ENCODE measurements around the gene CAMK2B.

CAMK2B gene

DNA sequence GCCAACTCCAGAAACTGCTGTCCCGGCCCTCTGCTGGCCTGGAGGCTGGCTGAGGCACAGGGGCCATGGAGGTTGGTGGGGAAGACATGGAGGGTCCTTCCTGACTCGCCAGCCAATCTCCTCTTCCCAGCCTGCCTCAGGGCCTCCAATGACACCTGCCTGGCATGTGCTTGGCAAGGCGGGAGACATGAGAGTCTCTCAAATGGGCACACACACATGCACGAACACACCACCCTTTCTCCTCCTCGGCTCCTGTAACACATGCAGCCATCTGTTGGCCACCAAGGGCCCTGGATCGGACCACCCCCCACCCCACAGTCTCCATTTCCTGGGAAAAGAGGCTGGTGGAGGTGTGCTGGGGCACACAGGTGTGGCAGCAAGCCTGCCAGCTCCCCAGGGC, 68.2 kb downstream of the CAMK2B start:
- DNase-seq (ENCODE audit: low read depth in 2 of 2): no peak

DNA sequence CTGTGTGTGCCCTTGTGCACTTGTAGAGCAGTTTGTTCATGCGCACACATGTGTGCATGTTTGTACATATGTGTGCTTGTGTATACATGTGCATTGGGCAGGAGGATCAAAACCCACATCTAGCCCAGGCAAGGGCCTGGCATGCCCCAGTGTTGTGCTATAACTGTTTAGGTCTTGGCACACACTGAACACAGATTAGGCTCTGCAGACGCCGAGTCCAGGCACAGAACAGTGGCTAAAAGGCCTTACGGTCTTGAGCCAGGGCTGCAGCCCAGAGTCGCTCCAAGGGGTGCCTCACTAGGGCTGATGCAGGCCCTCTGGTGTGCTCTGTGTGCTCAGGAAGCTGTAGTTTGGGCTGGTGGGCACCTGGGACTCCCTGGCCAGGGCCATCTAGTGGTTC, 68.9 kb downstream of the CAMK2B start:
- DNase-seq (ENCODE audit: low read depth in 2 of 2): no peak

DNA sequence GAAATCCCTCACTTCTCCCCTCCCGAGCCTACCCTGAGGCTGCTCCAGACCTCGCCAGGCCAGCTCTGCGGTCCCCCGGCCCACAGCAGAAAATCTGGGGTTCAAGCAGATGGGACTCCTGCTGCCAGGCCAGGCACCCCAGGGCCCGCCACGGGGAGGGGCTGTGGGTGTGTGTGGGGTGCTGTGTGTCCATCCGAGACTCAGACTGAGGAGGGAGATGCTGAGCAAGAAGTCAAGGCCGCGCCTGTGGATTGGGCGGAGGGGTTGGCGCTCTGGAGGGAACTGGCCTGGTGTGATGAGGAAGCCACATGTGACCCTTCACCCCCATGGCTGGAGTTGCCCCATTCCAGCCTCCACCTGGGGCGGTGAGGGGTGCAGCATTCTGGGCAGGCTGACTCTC, 73.5 kb downstream of the CAMK2B start:
- DNase-seq (ENCODE audit: low read depth in 2 of 2): no peak

DNA sequence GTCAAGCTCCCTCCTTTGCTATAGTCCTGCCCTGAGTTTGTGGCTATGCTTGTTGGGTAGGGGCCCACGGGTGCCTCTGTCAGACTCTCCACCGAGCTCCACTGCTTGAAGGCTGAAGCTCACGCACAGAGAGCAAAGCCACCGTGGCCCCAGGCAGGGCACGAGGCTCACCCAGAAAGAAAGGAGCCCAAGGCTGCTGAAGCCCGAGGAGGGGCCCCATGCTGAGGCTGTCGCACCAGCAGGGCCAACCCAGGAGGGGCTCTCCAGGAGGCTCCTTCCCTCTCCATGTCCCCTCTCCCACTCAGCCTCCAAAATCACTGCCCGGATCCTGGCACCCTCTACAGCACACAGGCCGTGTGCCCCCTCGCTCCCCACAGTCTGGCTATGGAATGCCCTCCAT, 74.1 kb downstream of the CAMK2B start:
- DNase-seq (ENCODE audit: low read depth in 2 of 2): no peak

DNA sequence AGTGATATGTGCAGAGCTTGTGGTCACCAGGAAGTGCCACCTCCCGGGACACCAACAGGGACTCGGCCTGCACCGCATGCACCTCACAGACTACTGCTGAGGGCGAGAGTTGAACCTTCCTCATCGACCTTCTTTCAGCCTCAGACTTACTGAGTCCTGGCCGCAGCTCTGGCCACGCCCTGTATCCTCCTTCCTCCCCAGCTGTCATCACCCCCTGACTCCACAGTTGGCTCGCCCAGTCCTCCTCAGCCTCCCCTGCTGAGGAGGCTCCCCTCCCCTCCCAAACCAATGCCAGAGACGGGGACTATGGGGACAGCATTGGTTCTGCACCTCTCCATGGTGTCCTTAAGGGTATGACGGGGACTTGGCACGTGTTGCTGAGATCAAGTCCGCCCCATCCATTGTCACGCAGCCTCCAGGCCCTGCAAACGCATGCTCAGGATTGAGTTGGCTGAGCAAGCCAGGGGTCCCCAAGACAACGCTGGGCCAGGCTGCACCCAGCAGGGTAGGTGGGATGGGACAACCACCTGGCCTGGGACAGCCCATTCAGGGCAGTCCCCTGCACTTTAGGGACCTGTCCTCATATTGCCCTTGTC, 75.7 kb downstream of the CAMK2B start:
- DNase-seq (ENCODE audit: low read depth in 2 of 2): no peak

DNA sequence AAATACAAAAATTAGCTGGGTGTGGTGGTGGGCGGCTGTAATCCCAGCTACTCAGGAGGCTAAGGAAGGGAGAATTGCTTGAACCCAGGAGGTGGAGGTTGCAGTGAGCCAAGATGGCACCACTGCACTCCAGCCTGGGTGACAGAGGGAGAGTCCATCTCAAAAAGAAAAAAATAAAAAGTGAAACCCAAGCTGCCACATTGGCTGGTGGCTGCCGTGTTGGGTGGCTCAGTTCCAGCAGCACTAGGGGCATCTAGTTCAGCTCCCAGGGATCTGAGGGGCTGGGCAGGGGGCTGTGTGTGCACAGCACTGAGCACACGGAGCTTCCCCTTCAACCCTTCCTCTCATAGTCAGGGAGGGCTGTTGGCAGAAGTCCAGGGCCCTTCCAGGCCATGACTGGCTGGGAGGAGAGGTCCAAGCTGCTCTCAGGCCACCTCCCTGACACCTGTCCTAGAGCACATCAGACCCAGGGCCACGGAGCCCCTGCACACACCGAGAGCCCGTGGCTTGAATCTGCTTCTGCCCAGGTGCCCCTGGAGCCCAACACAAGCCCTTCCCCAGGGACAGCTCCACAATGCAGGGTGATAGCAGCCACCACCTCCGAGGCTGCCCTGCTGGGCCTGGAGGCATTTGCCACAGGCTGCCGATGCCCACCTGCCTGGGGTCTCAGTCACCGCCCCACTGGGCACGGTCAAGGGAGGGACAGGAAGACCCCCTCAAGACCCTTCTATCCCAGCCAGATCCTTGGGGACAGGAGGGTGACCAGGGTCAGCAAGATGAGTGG, 77.3 kb downstream of the CAMK2B start:
- DNase-seq (ENCODE audit: low read depth in 2 of 2): no peak

DNA sequence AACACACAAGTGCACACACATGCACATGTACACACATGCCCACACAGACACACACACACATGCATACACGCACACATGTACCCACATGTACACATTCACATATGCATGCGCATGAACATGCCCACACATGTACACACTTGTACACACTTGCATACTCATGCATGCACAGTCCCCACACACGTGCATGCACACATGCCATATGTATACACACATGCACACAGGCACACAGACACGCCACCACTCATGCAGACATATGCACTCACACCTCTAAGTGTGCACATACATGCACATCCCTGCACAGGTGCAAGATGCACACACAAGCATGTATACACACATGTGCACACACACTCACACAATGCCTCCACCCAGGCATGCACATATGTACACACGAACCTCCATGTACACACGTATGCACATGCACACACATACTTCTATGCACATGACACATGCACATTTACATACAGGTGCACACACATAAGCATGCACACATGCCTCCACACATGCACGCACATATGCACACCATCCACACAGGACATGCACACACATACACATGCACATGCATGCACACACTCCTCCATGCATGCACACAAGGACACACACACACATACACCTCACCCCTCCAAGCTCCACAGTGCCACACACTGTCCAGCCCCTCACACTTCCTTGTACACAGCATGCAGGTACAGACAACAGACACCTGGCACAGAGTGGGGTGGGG, 78.8 kb downstream of the CAMK2B start:
- DNase-seq (ENCODE audit: low read depth in 2 of 2): no peak

DNA sequence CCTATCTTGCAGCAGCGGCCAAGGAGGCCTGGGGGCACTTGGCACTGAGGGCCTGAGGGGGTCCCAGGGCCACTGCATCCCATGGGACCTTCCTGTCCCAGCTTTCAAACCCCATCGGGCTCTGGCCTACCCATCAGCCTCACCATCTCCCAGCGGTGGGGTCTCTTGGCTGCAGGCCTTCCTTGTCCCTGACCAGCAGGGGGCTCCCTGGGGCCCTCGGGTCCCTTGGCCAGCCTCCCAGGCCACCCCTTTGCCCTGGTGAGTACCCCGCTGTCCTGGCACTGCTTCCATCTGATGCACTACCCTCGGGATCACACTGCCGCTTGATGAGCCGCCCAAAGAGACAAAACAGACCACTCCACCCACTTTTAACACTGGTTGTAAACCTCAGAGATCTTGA, 81.1 kb downstream of the CAMK2B start:
- no peak for DNase-seq (ENCODE audit: low read depth in 2 of 2)

DNA sequence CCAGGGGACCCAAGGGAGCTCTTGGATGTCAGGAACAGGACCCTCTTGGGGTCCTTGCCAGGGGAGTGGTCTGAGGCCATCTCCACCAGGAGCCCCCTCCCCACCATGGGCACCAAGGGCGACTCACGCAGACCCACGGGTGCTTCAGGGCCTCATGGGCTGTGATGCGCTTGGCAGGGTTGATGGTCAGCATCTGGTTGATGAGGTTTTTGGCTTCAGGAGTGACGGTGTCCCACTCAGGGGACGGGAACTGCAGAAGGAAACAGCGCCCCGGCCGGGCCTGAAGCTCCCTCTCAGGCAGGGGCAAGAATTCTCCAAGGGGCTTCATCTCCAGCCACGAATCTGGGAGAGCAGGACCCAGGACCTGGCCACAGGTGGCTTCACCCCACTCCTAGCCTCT, 83.3 kb downstream of the CAMK2B start:
- DNase-seq (ENCODE audit: low read depth in 2 of 2): no peak

DNA sequence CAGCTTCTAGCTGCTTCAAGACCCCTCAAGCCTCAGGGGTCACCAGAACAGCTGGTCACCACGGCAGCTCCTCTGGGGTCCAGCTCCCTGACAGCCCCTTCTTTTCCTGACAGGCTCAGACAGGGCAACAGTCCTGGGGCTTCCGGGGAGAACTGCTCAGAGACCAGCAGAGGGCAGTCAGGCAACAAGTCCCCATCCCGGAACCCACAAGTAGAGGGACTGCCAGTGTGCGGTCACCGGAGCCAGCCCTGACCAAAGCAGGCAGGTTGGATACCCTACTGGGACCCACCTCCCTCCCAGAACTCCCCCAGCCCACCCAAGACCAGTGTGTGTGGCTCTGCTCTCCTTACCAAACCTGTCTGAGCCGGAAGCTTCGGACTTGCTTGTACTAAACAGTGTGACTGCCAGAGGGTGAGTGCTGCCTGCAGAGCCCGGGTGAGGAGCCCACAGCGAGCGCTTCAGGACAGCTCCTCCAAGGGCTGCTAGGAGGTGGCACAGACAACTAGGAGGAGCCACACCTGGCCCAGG, 84.3 kb downstream of the CAMK2B start:
- DNase-seq (ENCODE audit: low read depth in 2 of 2): peak; percentile 30 to 31

DNA sequence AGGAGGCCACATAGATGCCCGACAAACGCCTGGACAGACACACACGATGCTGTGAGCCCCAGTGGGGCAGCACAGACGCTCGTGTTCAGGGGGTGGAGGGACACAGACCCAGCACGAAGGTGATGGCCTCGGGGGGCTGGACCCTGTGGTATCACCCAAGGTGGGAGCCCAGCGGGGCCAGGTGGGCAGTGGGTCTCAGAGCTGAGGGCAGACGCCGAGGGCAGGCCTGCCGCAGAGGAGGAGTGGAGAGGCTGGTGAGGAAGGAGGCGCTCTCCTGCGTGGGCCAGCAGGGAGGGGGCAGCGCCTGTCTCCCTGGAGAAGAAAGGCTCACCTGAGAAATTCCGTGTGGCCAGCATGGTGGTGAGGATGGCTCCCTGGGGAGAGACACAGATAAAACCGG, 85.0 kb downstream of the CAMK2B start:
- DNase-seq (ENCODE audit: low read depth in 2 of 2): no peak

DNA sequence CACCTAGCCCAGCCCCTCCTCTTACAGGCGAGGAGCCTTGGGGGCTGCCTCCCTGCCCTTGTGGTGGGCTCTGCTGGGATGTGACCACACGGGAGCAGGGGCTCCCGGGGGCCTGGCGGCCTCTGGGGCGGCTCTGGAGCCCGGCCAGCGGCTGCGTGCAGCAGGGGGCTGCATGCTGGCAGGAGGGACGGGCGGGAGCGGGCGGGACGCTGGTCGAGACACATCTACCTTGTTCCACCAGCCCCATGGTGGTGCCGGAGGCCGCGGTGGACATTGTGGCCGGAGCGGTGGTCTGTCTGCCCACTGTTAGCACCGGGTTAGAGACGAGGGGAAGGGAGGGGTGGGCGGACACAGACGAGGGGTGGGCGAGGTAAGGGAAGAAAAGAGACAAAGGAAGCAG, 86.0 kb downstream of the CAMK2B start:
- DNase-seq (ENCODE audit: low read depth in 2 of 2): no peak

DNA sequence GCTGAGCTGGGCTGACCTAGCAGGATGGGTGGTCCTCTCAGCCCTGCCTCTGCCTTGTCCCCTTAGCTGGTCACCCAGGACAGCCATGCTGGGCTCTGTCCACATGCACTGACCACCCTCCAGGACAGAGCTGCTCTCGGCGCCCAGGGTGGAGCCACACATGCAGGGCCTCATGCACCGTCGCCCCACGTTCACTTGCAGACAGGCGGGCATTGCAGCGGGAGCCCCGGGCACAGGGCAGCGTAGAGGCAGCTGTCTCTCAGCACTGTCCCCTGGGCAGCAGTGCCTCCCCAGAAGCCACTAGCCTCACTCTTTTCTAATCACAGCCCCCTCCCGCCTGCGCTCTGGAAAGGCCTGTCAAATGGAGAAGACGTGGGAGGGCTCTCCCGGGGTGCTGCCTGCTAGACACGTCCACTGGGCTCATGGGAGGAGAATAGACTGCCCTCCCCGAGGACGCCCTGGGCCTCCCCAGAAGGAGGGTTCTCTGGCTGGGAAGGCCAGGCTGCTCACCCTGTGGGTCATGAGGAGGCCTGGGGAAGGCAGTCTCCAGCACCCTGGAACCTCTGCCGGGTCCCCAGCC, 87.2 kb downstream of the CAMK2B start:
- no peak for DNase-seq (ENCODE audit: low read depth in 2 of 2)

DNA sequence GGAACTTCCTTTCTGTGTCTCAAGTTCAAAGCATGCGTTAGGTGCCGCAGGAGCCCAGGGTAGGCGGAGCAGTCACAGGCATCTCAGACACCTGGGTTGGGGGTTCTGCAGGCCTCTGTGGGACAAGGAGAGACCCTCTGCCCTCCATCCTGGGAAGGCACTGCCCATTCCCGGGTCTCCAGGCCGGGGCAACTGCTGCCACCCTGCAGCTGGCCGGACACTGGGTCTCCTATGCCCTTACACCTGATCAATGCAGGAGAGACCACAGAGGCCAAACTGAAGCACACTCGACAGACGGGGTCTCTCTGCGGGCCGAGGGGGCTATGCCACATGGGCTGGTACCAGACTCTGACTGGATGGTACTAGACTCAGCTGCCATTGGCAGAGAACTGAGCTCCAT, 87.7 kb downstream of the CAMK2B start:
- DNase-seq (ENCODE audit: low read depth in 2 of 2): no peak

DNA sequence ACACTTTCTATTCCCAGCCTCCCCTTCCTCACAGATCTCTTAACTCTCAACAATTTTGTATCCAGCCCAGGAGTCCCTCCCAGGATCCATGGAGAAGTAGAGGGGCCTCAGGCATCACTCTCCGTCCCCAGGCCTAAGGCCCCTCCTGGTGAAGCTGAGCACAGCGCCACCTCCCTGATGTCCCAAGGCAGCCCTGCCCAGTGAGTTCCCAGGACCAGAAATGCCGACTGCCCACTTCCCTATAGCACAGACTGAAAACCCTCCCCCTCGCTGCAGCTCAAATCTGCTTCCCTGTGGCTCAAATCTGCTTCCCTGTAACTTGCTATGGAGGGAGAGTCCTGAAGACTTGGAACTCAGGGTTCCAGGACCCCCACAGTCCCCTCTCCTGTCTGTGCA, 89.1 kb downstream of the CAMK2B start:
- no peak for DNase-seq (ENCODE audit: low read depth in 2 of 2)

DNA sequence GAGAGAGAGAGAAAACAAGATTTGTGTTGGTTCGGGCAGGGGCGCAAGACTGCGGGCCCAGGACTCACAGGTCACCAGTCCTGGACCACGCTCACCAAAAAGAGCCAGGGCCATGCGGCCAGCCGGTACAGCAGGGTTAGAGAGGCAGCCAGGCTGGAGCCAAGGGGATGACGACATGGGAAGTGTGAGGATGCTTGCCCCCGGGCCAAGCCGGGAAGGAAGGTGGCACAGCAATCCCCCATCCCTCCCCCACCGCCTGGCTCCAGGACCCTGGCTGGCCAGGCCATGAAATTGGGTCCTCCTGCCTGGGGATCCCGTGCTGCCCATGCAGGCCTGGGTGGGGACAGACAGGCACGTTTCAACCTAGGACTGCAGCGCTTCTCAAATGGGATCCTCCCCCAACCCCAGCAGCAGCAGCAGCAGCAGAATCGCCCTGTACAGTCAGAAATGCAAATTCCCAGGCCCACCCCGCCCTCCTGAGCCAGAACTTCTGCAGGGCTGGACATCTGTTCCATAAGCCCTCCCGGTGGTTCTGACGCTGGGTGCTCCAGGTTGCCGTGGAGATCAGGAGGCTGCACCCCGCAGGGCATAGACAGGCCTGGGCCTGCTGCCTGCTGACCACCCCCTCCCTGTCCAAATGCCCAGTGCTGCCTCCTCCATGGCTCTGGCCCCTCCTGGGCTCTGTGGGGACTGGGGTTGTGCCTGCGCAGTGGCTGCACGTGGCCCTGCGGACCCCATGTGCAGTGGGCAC, 89.6 kb downstream of the CAMK2B start:
- no peak for DNase-seq (ENCODE audit: low read depth in 2 of 2)

DNA sequence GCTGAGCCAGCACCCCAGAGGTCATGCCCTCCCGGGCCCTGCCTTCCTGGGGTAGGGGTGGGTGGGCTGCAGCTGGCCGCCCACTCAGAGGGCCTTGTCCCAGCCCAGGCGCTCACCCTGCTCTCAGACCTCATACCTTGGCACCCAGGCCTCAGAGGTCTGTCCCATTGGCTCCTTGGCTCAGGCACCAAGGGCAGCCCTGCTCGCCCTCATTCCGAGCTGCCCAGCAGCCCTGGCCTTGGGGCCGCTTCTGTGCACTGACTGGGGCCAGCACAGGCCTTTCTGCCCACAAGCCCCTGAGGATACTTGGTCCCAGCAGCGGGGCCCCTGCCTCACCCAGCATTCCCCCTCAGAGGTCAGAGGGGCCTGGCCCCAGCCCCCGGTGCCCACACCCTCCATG, 90.3 kb downstream of the CAMK2B start:
- no peak for DNase-seq (ENCODE audit: low read depth in 2 of 2)

DNA sequence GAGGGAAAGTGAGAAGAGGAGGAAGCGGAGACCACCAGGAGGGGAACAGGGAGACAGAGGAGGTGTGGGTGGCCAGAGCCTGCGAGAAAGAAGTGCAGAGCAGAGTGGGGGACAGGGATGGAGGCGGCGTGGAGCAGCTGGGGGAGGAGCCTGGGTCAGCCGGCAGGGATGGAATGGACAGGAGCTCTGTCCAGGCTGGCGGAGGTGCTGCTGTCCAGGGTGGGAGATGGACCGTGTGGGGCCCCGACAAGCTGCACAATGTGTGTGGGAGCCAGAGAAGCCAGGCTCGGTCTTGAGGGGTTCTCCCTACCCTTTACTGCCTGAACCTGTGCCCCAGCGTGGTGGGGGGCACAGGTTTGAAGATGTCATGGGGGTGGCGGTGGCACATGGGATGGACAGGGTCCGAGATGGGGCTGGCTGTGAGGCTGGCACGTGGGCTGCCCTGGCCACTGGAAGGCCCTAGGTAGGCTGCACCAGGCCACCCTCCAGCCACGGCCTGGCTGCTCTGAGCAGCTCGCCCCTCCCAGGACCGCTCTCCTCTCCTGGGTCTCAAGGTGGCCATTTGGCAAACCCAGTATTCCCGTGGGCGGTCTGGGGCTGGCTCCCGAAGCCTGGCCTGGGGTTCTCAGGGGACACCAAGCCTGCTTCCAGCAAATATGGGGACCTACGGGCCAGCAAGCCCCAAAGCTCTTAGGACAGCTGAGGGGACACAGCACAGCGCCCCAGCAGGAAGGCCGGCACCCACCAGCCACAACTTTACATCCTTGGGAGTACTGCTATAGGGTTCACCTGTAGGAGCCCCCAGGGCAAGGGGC, 92.3 kb downstream of the CAMK2B start:
- DNase-seq (ENCODE audit: low read depth in 2 of 2): no peak

DNA sequence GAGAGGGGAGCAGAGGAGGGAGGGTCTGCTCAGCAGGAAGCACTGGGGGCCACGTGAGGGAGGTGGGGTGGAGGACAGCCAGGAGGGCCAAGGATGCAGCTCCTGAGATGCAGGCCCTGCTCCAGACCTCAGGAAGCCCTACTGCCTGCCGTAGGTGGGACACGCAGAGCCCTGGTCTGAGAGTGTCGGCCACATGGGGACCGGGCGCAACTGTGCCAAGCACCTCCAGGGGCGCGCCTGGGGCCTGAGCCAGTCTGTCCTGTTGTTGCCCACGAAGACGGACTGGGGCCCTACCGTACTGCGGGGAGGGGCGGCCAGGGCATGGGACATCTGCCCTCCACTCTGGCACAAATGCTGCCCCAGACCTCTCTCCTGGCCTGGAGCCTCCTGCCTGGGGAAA, 93.0 kb downstream of the CAMK2B start:
- no peak for DNase-seq (ENCODE audit: low read depth in 2 of 2)

DNA sequence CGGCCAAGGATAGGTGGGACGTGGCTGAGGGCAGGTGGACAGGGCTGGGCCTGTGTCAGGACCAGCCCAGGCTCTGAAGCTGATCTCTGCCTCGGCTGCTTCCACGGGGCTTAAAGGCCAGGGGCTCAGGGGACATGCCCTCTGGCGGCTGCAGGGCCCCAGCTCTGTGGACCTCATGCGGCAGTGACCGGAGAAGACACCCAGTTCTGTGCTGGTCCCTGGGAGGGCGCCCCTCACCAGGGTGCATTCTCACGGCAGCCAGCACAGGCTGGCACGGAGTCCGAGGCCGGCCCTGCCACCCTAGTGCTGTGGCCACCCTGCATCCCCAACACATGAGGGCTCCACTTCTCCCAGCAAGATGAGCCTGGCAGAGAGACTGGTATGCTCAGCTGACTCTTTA, 94.3 kb downstream of the CAMK2B start:
- no peak for DNase-seq (ENCODE audit: low read depth in 2 of 2)

DNA sequence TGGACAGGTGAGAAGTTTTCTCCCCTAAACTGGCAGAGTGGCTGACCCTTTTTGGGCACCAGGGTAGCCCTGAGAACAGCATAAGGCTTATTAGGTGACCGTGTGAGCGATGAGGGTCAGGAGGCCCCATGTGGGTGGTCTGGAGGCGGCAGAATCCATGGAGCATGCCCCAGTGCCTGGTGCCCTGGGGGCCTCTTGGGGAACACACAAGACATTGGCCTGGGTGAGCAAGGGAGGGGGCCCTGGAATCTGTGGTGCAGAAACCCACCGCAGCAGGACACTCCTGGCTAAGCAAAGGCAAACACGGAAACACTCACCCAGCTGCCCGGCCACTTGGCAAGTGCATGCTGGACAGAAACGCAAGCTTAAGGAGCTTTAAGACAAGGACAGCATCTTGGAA, 95.1 kb downstream of the CAMK2B start:
- DNase-seq (ENCODE audit: low read depth in 2 of 2): no peak

Data from stimulated activated CD8-positive, alpha-beta memory T cell treated with anti-CD3 and anti-CD28 coated beads, Interleukin-7, amount 100 ng/mL, for 4 hours (primary cell).